Stimulated activated CD4-positive, alpha-beta T cell treated with anti-CD3 and anti-CD28 coated beads, Interleukin-4, amount 100 ng/mL, for 4 hours (primary cell): ENCODE measurements around the gene SMG7.

Source experiments
- DNase-seq, 2 experiments: peaks; one replicate each; pipeline ENCODE4 v3.0.0-alpha.2; 2020

The SMG7 gene

DNA sequence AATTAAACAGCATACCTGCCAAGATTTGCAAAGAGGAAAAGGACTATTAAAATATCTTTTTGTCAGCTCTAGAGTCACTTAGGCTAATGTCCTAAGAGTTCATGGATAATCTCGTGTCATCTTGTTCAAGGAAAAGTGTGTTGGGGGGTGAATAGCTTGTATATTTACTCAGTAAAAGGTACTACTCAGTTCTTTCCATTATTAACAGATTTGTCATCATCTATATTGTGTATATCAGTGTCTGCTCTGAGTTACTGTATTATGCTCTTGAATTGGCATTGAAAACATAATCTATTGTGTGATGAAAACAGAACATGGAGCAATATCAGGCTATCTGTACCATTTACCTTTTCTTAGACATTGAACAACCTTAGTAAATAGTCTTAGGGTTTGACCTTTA lies 41.9 kb downstream of the SMG7 start:
- no peak for DNase-seq

DNA sequence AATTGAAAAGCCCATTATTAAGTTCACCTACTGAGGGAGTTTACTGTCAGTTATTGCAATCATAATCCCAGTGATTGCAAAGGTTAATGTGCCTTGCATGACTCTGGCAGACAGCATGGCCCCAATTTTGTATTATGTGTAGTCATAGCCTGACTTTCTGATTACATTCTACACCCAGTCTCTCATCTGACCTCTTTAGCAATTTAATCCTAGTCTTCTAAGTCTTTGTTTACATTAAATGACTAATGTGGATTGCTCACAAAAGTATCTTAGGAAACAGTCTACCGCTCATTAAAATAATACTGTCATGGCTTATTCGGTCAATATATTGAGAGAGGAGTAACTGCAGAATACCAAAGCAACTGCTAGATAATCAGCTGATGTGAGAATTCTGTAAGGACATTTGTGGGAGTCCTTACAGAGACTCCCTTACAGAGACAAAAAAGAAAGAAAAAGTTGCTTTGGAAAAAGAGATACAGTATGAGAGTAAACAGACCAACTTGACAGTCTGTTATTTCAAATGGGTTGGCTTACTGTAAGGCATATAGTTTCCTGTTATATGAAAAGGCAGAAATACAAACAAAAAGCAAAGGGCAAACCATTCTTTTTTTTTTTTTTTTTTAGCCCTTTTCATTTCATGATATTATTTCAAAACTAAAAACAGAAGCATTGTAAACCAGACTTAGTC lies 42.8 kb downstream of the SMG7 start:
- no peak for DNase-seq

GRCh38 chr1:183516725-183517124 lies 44.4 kb downstream of the SMG7 start:
- no peak for DNase-seq

GRCh38 chr1:183517401-183517800 lies 45.1 kb downstream of the SMG7 start:
- DNase-seq = no peak

DNA sequence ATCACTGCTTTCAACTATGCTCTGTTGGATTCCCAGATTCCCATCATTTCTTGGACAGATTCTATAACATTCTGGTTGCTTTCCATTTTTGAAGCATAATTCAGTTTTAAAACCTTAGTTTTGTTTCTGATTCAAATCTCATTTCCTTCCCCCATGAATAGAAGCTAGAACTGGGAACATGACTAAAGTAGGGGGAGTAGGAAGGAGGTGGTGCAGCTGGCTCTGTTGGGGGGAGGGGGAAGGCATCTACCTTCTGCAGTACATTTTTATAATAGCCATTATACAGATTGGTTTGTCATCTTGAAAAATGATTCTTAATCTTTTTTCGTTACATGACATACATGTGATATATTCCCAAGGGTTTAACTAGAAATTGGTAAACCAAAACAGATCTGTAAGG lies 48.1 kb downstream of the SMG7 start:
- DNase-seq = no peak

GRCh38 chr1:183522104-183522503 lies 49.8 kb downstream of the SMG7 start:
- DNase-seq = no peak

- no peak for DNase-seq
These were observed 56.3 kb downstream of the SMG7 start for GRCh38 chr1:183528577-183528976.

GRCh38 chr1:183533617-183534174 lies 61.4 kb downstream of the SMG7 start:
- no peak for DNase-seq

- DNase-seq = no peak
These were observed 65.1 kb downstream of the SMG7 start for GRCh38 chr1:183537405-183537804.

DNA sequence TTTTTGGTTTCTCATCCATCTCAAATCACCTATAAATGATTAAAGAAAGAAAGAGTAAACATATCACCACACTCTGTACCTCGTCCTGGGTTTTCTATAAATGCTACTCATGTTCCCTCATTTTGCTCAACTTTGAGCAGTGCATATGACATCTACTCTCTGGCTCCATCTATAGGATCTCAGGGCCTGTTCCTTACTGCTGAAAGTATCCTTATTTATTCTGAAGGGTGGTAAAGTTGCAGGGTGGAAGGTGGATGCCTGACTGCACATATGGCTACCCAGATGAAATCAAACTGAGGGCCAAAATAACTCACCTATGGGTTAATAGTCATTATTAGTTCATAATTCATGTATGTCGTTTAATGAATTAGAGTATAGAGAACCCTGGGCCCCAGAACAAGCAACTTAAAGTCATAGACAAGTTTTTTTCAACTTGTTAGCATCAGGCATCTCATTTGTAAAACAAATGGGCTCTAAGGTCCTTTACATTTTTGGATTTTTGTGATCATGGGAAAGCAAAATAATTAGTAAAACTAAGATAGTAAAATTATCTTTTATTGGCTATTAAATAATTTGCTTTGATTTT lies 71.4 kb downstream of the SMG7 start:
- no peak for DNase-seq

- no peak for DNase-seq
These were observed 72.4 kb downstream of the SMG7 start for GRCh38 chr1:183544598-183545297.

DNA sequence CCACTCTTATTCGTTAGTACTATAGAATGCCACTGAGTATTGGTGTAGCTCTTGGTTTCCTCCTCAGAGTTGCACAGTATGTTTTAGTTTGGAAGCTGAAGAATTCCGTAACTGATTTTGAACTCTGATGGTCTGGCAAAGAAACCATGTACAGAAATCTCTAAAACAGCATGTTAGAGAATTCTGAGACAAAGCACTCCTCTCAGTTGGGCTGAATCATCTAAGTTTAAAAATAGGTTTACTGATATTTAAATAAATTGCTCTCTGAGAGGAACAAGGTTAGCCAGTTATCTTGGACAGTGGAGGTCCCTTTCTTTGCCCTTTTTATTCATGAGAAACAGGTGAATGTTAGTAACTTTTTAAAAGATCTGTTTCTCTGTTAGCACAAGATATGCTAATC lies 74.1 kb downstream of the SMG7 start:
- no peak for DNase-seq

DNA sequence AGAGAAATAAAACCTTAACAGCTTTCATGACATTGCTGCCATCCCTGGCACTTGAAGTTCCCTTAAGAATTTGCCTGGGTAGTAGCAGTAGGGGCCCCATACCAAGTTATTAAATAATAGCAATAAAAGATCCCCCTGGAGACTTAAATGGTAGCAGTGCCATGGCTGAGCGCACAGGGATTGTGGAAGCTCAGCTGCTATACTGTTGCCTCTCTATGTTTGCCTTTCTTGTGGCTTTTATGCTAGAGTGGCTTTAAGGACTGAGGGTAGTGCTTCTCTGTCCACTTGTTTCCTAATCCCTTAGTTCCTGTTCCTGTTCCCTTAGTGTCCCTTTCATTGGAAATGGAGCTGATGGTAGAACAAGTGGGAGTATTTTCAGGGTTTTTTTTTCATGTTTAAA lies 75.8 kb downstream of the SMG7 start:
- no peak for DNase-seq

DNA sequence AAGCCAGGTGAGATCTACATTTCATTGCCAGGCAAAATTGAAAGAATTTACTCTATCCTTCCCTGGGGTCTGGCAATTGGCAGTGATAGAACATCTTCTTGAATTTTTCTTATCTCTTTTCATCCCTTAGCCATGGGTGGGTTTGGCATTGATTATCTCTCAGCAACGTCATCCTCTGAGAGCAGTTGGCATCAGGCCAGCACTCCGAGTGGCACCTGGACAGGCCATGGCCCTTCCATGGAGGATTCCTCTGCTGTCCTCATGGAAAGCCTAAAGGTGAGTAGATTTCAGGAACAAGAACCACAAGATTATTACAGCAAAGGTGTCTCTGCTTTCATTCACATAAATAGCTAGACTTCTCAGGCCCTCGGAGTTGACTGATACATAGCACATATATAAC lies 78.6 kb downstream of the SMG7 start:
- DNase-seq = no peak

GRCh38 chr1:183551924-183552323 lies 79.6 kb downstream of the SMG7 start:
- no peak for DNase-seq

GRCh38 chr1:183552441-183552840 lies 80.1 kb downstream of the SMG7 start:
- DNase-seq = no peak

DNA sequence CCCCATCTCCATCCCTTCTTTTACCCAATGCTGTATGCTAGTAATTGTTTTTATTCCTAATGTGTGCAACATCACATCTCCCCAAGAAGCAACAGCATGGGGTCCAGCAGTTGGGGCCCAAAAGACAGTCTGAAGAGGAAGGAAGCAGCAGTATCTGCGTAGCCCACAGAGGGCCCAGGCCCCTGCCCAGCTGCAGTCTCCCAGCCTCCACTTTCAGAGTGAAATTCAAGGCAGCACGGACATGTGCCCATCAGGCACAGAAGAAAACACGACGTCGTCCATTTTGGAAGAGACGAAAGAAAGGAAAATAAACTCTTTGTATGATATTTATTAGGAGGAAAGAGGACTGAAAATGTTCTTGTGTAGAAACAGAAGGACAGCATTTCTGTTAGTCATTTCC lies 80.6 kb downstream of the SMG7 start:
- DNase-seq = no peak

GRCh38 chr1:183553331-183553730 lies 81.0 kb downstream of the SMG7 start:
- no peak for DNase-seq

DNA sequence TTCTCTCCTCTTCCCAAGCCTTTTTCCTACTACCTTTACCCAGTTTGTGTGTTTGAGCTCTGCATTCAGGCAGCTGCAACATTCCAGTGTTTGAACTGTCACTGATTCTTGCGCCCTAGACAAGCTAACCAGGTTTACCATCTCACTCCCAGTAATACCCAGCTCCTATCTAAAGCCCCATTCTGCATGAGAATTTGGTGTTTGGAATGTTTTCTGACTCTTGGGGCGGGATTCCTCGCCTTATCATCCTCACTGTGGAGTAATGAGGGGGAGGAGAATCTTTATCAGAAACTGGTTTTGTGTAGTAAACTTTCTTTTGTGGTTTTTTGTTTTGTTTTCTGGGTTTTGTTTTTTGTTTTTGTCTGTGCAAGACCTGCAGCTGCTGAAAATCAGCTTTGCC lies 81.5 kb downstream of the SMG7 start:
- DNase-seq = no peak

DNA sequence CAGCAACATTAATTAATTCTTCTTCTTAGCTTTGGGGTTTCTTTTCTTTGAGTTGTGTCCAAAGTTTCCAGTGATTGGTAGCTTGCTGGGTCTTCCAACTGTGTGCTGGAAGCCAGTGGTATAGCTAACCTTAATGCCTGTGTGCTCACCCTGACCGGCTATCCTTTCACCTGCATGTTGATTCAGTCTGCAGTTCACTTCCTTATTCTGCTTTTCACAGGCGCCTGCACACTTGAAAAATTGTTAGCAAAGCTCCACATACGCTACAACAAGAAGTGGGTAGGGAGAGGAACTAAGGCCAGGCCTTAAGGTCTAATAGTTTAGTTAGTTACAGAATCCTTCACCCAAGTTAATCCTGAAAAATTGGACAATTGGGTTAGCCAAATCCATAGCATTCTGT lies 82.3 kb downstream of the SMG7 start:
- DNase-seq = no peak

DNA sequence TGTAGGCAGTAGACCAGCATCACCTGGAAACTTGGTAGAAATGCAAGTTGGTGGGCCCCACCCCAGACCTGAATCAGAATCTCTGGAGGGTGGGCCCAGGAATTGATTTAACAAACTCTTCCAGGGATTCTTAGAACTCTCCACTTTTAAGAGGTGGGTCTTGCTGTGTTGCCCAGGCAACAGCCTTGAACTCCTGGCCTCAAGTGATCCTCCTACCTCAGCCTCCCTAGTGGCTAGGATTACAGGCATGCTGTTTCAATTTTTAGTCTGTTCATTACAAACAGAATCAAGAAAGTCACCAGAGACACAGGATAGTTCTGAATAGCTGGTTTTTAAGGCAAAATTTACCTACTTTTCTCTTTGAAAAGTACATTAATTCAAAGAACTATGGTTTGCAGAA lies 86.8 kb downstream of the SMG7 start:
- DNase-seq = no peak

- DNase-seq = no peak
These were observed 90.4 kb downstream of the SMG7 start for GRCh38 chr1:183562701-183563100.

GRCh38 chr1:183565261-183565660 lies 93.0 kb downstream of the SMG7 start:
- DNase-seq = no peak

- DNase-seq = no peak
These were observed 93.7 kb downstream of the SMG7 start for GRCh38 chr1:183566026-183566425.
